ENCODE results near the gene SLC4A8. TPM values are rescaled to one million over a fixed set of nuclear protein-coding genes. Genes with fewer than 3 reads are reported as not detected.

Gene SLC4A8
- total and polyA plus RNA-seq, 4 donors: 1.1 to 12.2 (median 3.0) TPM

DNA sequence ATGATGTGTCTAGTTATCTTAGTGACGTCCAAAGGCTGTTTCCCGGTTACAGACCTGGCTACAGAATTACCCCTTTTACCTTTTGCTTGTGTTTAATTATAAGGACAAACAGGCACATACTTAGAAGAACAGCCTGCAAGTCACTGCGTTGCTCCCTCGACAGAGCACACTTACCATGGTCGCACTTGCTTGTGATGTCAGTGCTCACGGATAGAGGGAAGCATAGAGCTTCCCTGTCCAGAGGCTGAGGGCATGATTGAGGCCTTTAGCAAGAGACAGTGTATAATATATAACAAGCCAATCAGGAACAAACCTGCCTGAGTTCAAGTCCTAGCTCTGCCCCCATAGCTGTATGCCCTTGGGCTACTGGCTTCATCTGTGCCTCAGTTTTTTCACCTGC is 93.2 kb downstream of the SLC4A8 start:
- H3K4me1 ChIP-seq (ENCODE audit: control insufficient read depth in 5 of 5, insufficient read depth in 5 of 5, low read length in 5 of 5): no peaks in the 10 kb centered on the region
- no peak overlapping the region for H3K4me3 ChIP-seq
- TF ChIP-seq, protein P1, sequence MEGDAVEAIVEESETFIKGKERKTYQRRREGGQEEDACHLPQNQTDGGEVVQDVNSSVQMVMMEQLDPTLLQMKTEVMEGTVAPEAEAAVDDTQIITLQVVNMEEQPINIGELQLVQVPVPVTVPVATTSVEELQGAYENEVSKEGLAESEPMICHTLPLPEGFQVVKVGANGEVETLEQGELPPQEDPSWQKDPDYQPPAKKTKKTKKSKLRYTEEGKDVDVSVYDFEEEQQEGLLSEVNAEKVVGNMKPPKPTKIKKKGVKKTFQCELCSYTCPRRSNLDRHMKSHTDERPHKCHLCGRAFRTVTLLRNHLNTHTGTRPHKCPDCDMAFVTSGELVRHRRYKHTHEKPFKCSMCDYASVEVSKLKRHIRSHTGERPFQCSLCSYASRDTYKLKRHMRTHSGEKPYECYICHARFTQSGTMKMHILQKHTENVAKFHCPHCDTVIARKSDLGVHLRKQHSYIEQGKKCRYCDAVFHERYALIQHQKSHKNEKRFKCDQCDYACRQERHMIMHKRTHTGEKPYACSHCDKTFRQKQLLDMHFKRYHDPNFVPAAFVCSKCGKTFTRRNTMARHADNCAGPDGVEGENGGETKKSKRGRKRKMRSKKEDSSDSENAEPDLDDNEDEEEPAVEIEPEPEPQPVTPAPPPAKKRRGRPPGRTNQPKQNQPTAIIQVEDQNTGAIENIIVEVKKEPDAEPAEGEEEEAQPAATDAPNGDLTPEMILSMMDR (IDR thresholded peaks at IDR 0.05; ENCODE audit: control extremely low read depth, extremely low read depth): no peak
- H3K9me3 ChIP-seq (ENCODE audit: control insufficient read depth in 4 of 4, insufficient read depth in 3 of 4, low read length in 3 of 4): peaks cover 0 to 2% (median 0%) of the 10 kb centered on the region in 4 donors
- WGBS, 2 donors: 79 to 88% methylated on average over 6 of the region's 6 CpGs
- no peak for ATAC-seq (ENCODE audit: insufficient read depth, low FRiP score)
- no peak for DNase-seq
- H3K27me3 ChIP-seq (ENCODE audit: control insufficient read depth in 3 of 3, insufficient read depth in 3 of 3, low read length in 2 of 3): no peaks in the 10 kb centered on the region
- H3K36me3 ChIP-seq (ENCODE audit: control insufficient read depth in 4 of 4, insufficient read depth in 4 of 4, low read length in 4 of 4): no peaks in the 10 kb centered on the region
- no peak overlapping the region for H3K9ac ChIP-seq (ENCODE audit: insufficient read depth in 1 of 2, low read length in 2 of 2)
- H3K27ac ChIP-seq (ENCODE audit: low read depth in 1 of 2, low read length in 1 of 2): no peak overlapping the region

DNA sequence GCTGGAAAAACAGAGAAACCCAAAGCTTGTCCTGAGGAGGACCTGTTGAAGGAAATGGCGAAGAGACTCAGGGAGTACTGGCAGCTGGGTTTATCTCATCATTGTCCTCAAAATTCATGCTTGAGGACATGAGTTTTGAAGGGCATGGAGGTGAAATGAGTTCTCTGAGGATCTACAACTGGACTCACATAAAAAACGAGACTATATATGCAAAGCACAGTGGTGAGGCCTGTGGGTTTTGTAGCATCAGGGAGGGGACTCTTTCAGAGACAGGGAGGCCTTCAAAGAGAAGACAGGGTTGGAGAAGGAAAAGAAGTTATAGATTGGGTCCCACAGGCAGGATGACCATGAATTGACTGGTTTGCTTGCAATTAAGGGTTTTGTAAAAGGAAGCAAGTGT is 95.1 kb downstream of the SLC4A8 start:
- WGBS, 2 donors: 89 to 91% methylated on average over 2 of the region's 2 CpGs
- Histone ChIP-seq H3K27ac (ENCODE audit: low read depth in 1 of 2, low read length in 1 of 2) (no peak overlapping the region), H3K9me3 (ENCODE audit: control insufficient read depth in 4 of 4, insufficient read depth in 3 of 4, low read length in 3 of 4) (peaks cover 0 to 2% (median 0%) of the 10 kb centered on the region in 4 donors), H3K27me3 (ENCODE audit: control insufficient read depth in 3 of 3, insufficient read depth in 3 of 3, low read length in 2 of 3) (no peaks in the 10 kb centered on the region), H3K36me3 (ENCODE audit: control insufficient read depth in 4 of 4, insufficient read depth in 4 of 4, low read length in 4 of 4) (no peaks in the 10 kb centered on the region), H3K4me3 (no peak overlapping the region), H3K9ac (ENCODE audit: insufficient read depth in 1 of 2, low read length in 2 of 2) (no peak overlapping the region), H3K4me1 (ENCODE audit: control insufficient read depth in 5 of 5, insufficient read depth in 5 of 5, low read length in 5 of 5) (peaks cover 0 to 2% (median 0%) of the 10 kb centered on the region in 5 donors)
- TF ChIP-seq, protein P1 (IDR thresholded peaks at IDR 0.05; ENCODE audit: control extremely low read depth, extremely low read depth): no peak
- ATAC-seq (ENCODE audit: insufficient read depth, low FRiP score) (no peak), DNase-seq (no peak)

DNA sequence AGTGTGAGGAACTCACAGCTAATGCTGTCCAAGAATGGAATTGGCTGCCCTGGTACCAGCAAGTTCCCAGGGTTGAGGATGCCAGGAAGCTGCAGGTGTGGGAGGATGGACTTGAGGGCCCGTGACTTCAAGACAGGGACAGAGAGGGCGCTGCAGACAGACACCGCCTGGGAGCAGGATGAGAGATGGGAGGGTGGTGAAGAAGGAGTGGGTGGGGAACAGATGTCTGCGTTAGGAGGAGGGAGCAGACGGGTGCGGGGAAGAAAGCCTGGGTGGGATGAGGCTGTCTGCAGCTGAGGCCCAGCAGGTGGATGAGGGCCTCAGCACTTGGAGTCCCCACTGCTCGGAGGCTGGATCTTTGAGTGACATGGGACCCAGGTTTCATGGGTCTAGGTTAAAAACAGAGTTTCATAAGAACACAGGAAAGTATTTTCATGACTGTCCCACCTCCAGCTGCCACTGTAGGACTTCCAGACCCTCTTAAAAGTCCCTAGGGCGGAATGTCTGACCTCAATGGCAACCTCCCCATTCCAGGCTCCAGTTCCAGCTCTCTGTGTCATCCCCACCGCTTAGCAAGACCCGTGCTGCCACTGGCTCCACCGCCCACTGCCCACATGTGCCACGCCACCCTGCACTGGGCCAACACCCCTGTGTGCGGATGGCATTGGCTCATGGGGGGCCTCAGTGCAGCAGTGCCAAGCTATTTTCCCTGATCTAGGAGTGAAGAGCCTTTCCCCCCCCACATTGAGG is 96.1 kb downstream of the SLC4A8 start:
- Histone ChIP-seq H3K27me3 (ENCODE audit: control insufficient read depth in 3 of 3, insufficient read depth in 3 of 3, low read length in 2 of 3) (no peaks in the 10 kb centered on the region), H3K36me3 (ENCODE audit: control insufficient read depth in 4 of 4, insufficient read depth in 4 of 4, low read length in 4 of 4) (no peaks in the 10 kb centered on the region), H3K9me3 (ENCODE audit: control insufficient read depth in 4 of 4, insufficient read depth in 3 of 4, low read length in 3 of 4) (peaks cover 0 to 2% (median 0%) of the 10 kb centered on the region in 4 donors), H3K9ac (ENCODE audit: insufficient read depth in 1 of 2, low read length in 2 of 2) (no peak overlapping the region), H3K27ac (ENCODE audit: low read depth in 1 of 2, low read length in 1 of 2) (no peak overlapping the region), H3K4me1 (ENCODE audit: control insufficient read depth in 5 of 5, insufficient read depth in 5 of 5, low read length in 5 of 5) (peaks cover 0 to 2% (median 0%) of the 10 kb centered on the region in 5 donors), H3K4me3 (no peak overlapping the region)
- no peak for DNase-seq
- 80 to 84% methylated on average over 13 of the region's 13 CpGs for WGBS, 2 donors
- TF ChIP-seq, protein P1 (IDR thresholded peaks at IDR 0.05; ENCODE audit: control extremely low read depth, extremely low read depth): no peak
- ATAC-seq (ENCODE audit: insufficient read depth, low FRiP score): no peak

Measured in lung (tissue), 12 donors.